Mesendoderm (in vitro differentiated cells): ENCODE data around the gene ITGA6.

ENCODE experiments used
- DNase-seq: peaks from one replicate; pipeline ENCODE4 v3.0.0; 2013
- H2AK5ac ChIP-seq: 2 replicates; pipeline ENCODE4 v1.6.1; 2013; ENCODE audit warnings: low read length, inconsistent platforms
- H2BK120ac ChIP-seq: 2 replicates; pipeline ENCODE4 v1.6.1; 2013; ENCODE audit warnings: low read depth, mild to moderate bottlenecking, low read length, moderate library complexity, mixed read lengths
- H2BK15ac ChIP-seq: replicated peaks from 2 replicates; pipeline ENCODE4 v1.6.1; 2013; ENCODE audit warnings: low read depth, mild to moderate bottlenecking, moderate library complexity
- H2BK5ac ChIP-seq: 2 replicates; pipeline ENCODE4 v1.6.1; 2013; ENCODE audit warnings: low read length, inconsistent platforms
- H3K18ac ChIP-seq: 2 replicates; pipeline ENCODE4 v1.6.1; 2013; ENCODE audit warnings: mild to moderate bottlenecking, low read length, mixed read lengths
- H3K23ac ChIP-seq: one replicate; pipeline ENCODE4 v1.6.1; 2013; ENCODE audit warnings: low read length
- H3K27ac ChIP-seq: 2 replicates; pipeline ENCODE4 v1.5.1; 2013; ENCODE audit warnings: low read depth, mild to moderate bottlenecking, inconsistent platforms, low read length, moderate library complexity
- H3K27me3 ChIP-seq: 2 replicates; pipeline ENCODE4 v1.6.1; 2013; ENCODE audit warnings: low read length, control low read depth, mild to moderate bottlenecking, inconsistent platforms; ENCODE audit not compliant: insufficient read depth, poor library complexity
- H3K36me3 ChIP-seq: 2 replicates; pipeline ENCODE4 v1.6.1; 2013; ENCODE audit warnings: low read length, inconsistent platforms; ENCODE audit not compliant: control insufficient read depth, insufficient read depth
- H3K4ac ChIP-seq: one replicate; pipeline ENCODE4 v1.6.1; 2013; ENCODE audit warnings: low read depth, mild to moderate bottlenecking, low read length, moderate library complexity
- H3K4me1 ChIP-seq: 2 replicates; pipeline ENCODE4 v1.6.1; 2013; ENCODE audit warnings: low read depth, low read length, inconsistent platforms; ENCODE audit not compliant: control insufficient read depth
- H3K4me2 ChIP-seq: 2 replicates; pipeline ENCODE4 v1.6.1; 2013; ENCODE audit warnings: low read length
- H3K4me3 ChIP-seq: 2 replicates; pipeline ENCODE4 v1.5.1; 2013; ENCODE audit warnings: mild to moderate bottlenecking, low read length
- H3K56ac ChIP-seq: one replicate; pipeline ENCODE4 v1.6.1; 2013; ENCODE audit warnings: low read length
- H3K79me1 ChIP-seq: 2 replicates; pipeline ENCODE4 v1.6.1; 2013; ENCODE audit warnings: low read length, inconsistent platforms
- H3K79me2 ChIP-seq: 2 replicates; pipeline ENCODE4 v1.6.1; 2013; ENCODE audit warnings: mild to moderate bottlenecking, low read length; ENCODE audit not compliant: control insufficient read depth, insufficient read depth
- H3K9ac ChIP-seq: 2 replicates; pipeline ENCODE4 v1.6.1; 2013; ENCODE audit warnings: low read length, inconsistent platforms
- H4K5ac ChIP-seq: one replicate; pipeline ENCODE4 v1.6.1; 2013; ENCODE audit warnings: low read length
- H4K8ac ChIP-seq: one replicate; pipeline ENCODE4 v1.6.1; 2013; ENCODE audit warnings: low read depth, mild to moderate bottlenecking, control low read depth, low read length, moderate library complexity
- WGBS: extraction: QIAGEN DNeasy Blood & Tissue Kit; methylation state at CpG from one replicate; pipeline ENCODE4 v1.1.7; 2013; ENCODE audit warnings: low lambda C conversion rate, missing lambda C conversion rate; ENCODE audit not compliant: insufficient coverage; ENCODE audit errors: extremely low coverage; 5-methylcytosine and 5-hydroxymethylcytosine counted together

ITGA6 gene

GRCh38 chr2:172454404-172455120 lies 27.2 kb downstream of the ITGA6 start:
- no peak overlapping the region for H3K4me3 ChIP-seq

DNA sequence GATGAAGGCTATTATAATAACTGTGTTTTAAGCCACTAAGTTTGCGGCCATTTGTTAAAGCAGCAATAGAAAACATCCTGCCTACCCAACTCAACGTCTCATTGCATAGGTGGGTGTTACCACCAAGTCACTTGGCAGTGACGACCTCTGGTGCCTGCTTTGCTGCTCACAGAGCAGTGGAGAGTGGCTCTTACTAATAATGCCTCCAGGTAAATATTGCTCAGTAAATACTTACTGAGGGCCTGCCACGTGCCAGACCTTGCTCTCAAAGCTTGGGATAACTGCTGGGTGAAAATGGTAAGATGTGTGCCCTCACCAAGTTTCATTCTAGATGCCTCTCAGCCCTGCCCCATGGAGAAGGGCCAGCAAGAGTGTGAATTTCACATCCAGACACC lies 27.7 kb downstream of the ITGA6 start:
- Histone ChIP-seq H4K8ac (no peak overlapping the region), H3K4me1 (peaks cover 8% of the 10 kb centered on the region), H3K27me3 (no peaks in the 10 kb centered on the region), H2BK5ac (no peak overlapping the region), H3K9ac (no peak overlapping the region), H2AK5ac (no peak overlapping the region), H2BK15ac (no peak overlapping the region), H3K36me3 (no peaks in the 10 kb centered on the region), H2BK120ac (no peak overlapping the region), H3K18ac (no peak overlapping the region), H3K56ac (no peak overlapping the region), H3K4ac (no peak overlapping the region), H3K23ac (no peak overlapping the region), H3K79me2 (peaks cover 2% of the 10 kb centered on the region), H3K27ac (no peak overlapping the region), H3K4me3 (no peak overlapping the region), H3K4me2 (no peak overlapping the region), H4K5ac (no peak overlapping the region), H3K79me1 (no peaks in the 10 kb centered on the region)
- no peak for DNase-seq
- WGBS = no CpG with 5 or more reads among the region's 4 CpGs

More at GRCh38 chr2:172454404-172455120, 27.2 kb downstream of the ITGA6 start:
- H3K4ac ChIP-seq = no peak overlapping the region
- H3K18ac ChIP-seq = no peak overlapping the region
- no peak overlapping the region for H4K5ac ChIP-seq
- no peaks in the 10 kb centered on the region for H3K27me3 ChIP-seq
- no CpG with 5 or more reads among the region's 6 CpGs for WGBS
- no peak overlapping the region for H2BK15ac ChIP-seq
- H4K8ac ChIP-seq = no peak overlapping the region
- H3K79me2 ChIP-seq = peaks cover 2% of the 10 kb centered on the region
- H2BK5ac ChIP-seq = no peak overlapping the region
- H2BK120ac ChIP-seq = no peak overlapping the region
- no peak overlapping the region for H3K27ac ChIP-seq
- no peak for DNase-seq
- H3K9ac ChIP-seq = no peak overlapping the region
- no peak overlapping the region for H2AK5ac ChIP-seq
- H3K36me3 ChIP-seq = no peaks in the 10 kb centered on the region
- no peak overlapping the region for H3K23ac ChIP-seq
- H3K4me2 ChIP-seq = no peak overlapping the region
- no peak overlapping the region for H3K56ac ChIP-seq
- H3K79me1 ChIP-seq = no peaks in the 10 kb centered on the region
- peaks cover 8% of the 10 kb centered on the region for H3K4me1 ChIP-seq

- H3K27me3 ChIP-seq = no peaks in the 10 kb centered on the region
- H4K5ac ChIP-seq = no peak overlapping the region
- H3K56ac ChIP-seq = no peak overlapping the region
- DNase-seq = peak; percentile 66
- peaks cover 8% of the 10 kb centered on the region for H3K4me1 ChIP-seq
- H3K9ac ChIP-seq = no peak overlapping the region
- no peak overlapping the region for H2AK5ac ChIP-seq
- H3K4ac ChIP-seq = no peak overlapping the region
- no peaks in the 10 kb centered on the region for H3K36me3 ChIP-seq
- H3K79me1 ChIP-seq = no peaks in the 10 kb centered on the region
- H3K79me2 ChIP-seq = peaks cover 2% of the 10 kb centered on the region
- no peak overlapping the region for H4K8ac ChIP-seq
- no peak overlapping the region for H3K23ac ChIP-seq
- no peak overlapping the region for H3K4me2 ChIP-seq
- no peak overlapping the region for H2BK120ac ChIP-seq
- no peak overlapping the region for H3K4me3 ChIP-seq
- no peak overlapping the region for H2BK5ac ChIP-seq
- H3K27ac ChIP-seq = no peak overlapping the region
- H2BK15ac ChIP-seq = no peak overlapping the region
- no CpG with 5 or more reads among the region's 4 CpGs for WGBS
- no peak overlapping the region for H3K18ac ChIP-seq
These were observed 28.6 kb downstream of the ITGA6 start for GRCh38 chr2:172456002-172456401.

- Histone ChIP-seq H3K79me1 (no peaks in the 10 kb centered on the region), H2BK15ac (no peak overlapping the region), H2BK5ac (no peak overlapping the region), H3K4ac (no peak overlapping the region), H2BK120ac (no peak overlapping the region), H3K4me1 (peaks cover 8% of the 10 kb centered on the region), H3K79me2 (no peaks in the 10 kb centered on the region), H3K23ac (no peak overlapping the region), H3K27me3 (no peaks in the 10 kb centered on the region), H3K4me2 (no peak overlapping the region), H4K8ac (no peak overlapping the region), H3K4me3 (no peak overlapping the region), H3K56ac (no peak overlapping the region), H2AK5ac (no peak overlapping the region), H3K36me3 (no peaks in the 10 kb centered on the region), H4K5ac (no peak overlapping the region), H3K27ac (no peak overlapping the region), H3K9ac (no peak overlapping the region), H3K18ac (no peak overlapping the region)
- DNase-seq = no peak
- 100% methylated on average over 2 of the region's 4 CpGs for WGBS
These were observed 30.1 kb downstream of the ITGA6 start for GRCh38 chr2:172457536-172457935.

DNA sequence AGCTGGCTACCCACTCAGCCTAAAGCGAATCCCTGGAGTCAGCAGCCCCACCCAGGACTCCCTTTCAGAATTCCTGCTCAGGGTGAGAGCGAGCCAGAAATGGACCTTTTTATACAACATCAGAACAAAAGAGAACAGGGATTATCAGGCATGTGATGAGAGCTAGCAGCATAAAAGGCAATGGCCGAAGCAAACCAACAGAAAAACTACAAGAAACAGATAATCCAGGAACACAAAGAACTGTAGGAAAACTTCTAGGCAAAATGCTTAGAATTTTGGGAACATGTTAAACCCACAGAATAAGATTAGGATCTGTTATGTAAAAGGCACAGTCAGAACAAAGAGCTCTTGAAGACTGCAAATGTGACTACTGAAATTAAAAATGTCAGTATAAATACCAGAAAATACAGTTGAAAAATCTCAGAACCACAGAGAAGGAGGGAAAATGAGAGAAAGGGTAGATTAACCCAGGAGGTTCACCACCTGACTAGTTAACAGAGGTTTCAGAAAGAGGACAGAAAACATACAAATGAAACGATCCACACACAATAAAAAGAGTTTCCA lies 31.3 kb downstream of the ITGA6 start:
- Histone ChIP-seq H3K4me1 (peaks cover 8% of the 10 kb centered on the region), H3K56ac (no peak overlapping the region), H3K27ac (no peak overlapping the region), H3K4ac (no peak overlapping the region), H3K4me3 (no peak overlapping the region), H3K18ac (no peak overlapping the region), H3K79me2 (no peaks in the 10 kb centered on the region), H3K36me3 (no peaks in the 10 kb centered on the region), H3K9ac (no peak overlapping the region), H2AK5ac (no peak overlapping the region), H4K8ac (no peak overlapping the region), H2BK5ac (no peak overlapping the region), H2BK120ac (no peak overlapping the region), H3K23ac (no peak overlapping the region), H2BK15ac (no peak overlapping the region), H3K79me1 (no peaks in the 10 kb centered on the region), H4K5ac (no peak overlapping the region), H3K4me2 (no peak overlapping the region), H3K27me3 (no peaks in the 10 kb centered on the region)
- no peak for DNase-seq
- no CpG with 5 or more reads among the region's 4 CpGs for WGBS

DNA sequence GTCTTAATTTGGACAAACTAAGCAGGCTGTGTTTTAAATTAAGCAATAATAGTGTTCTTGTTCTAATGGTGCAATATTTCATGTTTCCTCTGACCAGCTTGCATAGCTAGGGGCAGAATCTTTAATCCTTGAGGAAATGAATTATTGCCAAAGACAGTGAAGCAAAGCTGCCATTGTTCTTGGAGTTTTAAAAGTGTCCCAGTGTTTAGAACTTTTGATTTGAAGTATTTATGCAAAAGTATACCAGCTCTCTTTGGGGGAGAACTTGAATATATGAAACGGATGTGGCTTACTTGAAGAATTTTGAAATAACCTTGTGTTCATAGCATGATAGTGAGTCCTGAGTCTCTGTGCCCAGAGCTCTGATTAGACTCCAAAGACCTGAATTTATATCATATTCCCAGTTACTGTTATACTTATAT lies 33.4 kb downstream of the ITGA6 start:
- no peak for DNase-seq
- H4K5ac ChIP-seq = no peak overlapping the region
- no peak overlapping the region for H3K9ac ChIP-seq
- no peaks in the 10 kb centered on the region for H3K36me3 ChIP-seq
- no peak overlapping the region for H2BK15ac ChIP-seq
- no peaks in the 10 kb centered on the region for H3K79me2 ChIP-seq
- H3K23ac ChIP-seq = no peak overlapping the region
- H3K27me3 ChIP-seq = no peaks in the 10 kb centered on the region
- WGBS = no CpG with 5 or more reads among the region's 1 CpG
- no peak overlapping the region for H2BK120ac ChIP-seq
- H3K79me1 ChIP-seq = no peaks in the 10 kb centered on the region
- H3K4ac ChIP-seq = no peak overlapping the region
- no peak overlapping the region for H3K56ac ChIP-seq
- no peak overlapping the region for H3K4me2 ChIP-seq
- H2AK5ac ChIP-seq = no peak overlapping the region
- no peak overlapping the region for H4K8ac ChIP-seq
- no peak overlapping the region for H3K18ac ChIP-seq
- H3K27ac ChIP-seq = no peak overlapping the region
- H3K4me1 ChIP-seq = no peaks in the 10 kb centered on the region
- H2BK5ac ChIP-seq = no peak overlapping the region
- H3K4me3 ChIP-seq = no peak overlapping the region
